Inferior parietal cortex (tissue), 1 donor: ENCODE results near the gene IFI27.
"Not testable (repeated sequence)": the region's sequence is repeated elsewhere in the genome, so short reads cannot be mapped to it uniquely, and the experiment has no call there.

Source experiments
- DNase-seq: peaks from one replicate; pipeline ENCODE4 v3.0.0-alpha.2; 2016; ENCODE audit errors: extremely low spot score

The IFI27 gene

GRCh38 chr14:94152676-94153075 lies 42.1 kb downstream of the IFI27 start:
- DNase-seq: no peak

DNA sequence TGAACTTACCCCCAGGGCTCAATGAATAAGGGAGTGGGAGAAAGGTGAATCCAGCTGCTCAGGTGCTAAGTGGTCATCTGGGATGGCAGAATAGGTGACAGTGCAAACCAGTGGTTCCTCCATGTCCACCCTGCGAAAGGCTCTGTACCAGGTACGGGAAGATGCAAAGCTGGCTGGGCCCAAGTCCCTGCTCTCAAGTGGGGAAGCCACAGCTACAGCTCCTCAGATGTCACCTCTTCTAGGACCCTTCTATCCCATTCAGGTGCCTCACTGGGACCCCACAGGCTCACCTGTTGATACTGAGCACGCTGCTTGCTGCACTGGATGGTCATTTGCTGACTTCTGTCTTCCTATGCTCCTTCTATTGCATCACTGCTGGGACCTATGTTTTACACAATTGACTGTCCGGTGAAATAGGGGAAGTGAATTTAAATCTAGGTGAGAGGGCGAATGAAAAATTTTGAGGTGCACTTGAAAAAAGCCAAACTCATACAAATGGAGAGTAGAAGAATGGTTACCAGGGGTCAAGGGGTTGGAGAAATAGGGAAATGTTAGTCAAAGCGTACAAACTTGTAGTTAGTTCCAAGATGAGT lies 43.3 kb downstream of the IFI27 start:
- no peak for DNase-seq

GRCh38 chr14:94156143-94156542 lies 45.6 kb downstream of the IFI27 start:
- DNase-seq: not testable (repeated sequence)

DNA sequence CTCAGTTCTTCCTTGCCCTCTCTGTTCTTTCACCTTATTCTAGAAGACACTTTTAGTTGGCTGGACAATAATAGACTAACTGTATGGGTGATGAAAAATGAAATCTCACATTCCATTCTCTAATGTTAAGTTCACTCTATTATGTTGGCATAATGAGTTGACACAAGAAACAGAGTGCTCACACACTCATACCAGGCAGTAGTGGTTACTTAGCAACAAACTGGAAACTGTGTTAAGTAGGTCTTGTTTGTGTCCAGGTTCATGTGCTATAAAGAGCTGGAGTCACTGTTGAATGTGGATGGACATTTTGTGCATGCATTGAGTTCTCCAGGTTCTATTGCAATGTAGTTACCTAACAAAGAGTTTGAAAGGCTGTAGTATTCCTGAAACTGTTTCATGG lies 46.7 kb downstream of the IFI27 start:
- DNase-seq: no peak

GRCh38 chr14:94158239-94158883 lies 47.8 kb downstream of the IFI27 start:
- DNase-seq: no peak

GRCh38 chr14:94161058-94161457 lies 50.5 kb downstream of the IFI27 start:
- DNase-seq: no peak

DNA sequence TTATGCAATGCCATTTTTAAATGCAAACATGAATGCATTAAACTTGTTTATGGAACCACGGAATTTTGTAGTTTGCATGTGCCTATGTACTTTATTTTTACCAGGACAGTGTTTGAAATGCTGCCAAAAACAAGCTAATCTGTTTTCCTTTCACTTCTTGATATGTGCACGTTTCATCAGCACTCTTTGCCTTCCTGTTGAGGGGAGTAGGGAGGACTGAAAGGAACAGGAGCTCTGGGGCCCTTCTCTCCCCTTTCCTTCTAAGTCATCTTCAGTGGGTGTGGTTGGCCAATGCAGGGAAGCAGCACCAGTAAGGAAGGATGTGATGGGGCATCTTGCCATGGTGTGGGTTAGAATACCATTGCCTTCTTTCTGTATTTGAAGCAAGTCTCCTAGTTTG lies 51.4 kb downstream of the IFI27 start:
- DNase-seq: no peak

GRCh38 chr14:94162466-94162865 lies 51.9 kb downstream of the IFI27 start:
- no peak for DNase-seq

DNA sequence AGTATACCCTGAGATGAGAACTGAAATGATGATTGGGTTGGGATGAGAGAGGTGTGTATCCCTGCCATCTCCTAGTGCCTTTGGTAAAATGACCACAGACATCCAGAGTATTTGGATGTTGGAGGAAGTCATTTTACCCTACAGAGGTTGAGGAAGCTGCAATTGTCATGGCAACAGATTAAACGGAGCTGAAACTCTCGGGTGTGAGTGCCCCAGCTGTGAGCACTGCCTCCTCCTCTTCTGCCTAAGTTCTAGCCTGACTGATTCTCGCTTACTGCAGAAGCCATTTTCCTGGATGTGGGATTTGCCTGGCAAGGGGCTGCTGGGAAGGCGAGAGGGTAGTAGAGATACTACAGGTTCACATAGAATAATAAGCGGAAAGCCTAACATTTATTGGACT lies 53.3 kb downstream of the IFI27 start:
- no peak for DNase-seq

DNA sequence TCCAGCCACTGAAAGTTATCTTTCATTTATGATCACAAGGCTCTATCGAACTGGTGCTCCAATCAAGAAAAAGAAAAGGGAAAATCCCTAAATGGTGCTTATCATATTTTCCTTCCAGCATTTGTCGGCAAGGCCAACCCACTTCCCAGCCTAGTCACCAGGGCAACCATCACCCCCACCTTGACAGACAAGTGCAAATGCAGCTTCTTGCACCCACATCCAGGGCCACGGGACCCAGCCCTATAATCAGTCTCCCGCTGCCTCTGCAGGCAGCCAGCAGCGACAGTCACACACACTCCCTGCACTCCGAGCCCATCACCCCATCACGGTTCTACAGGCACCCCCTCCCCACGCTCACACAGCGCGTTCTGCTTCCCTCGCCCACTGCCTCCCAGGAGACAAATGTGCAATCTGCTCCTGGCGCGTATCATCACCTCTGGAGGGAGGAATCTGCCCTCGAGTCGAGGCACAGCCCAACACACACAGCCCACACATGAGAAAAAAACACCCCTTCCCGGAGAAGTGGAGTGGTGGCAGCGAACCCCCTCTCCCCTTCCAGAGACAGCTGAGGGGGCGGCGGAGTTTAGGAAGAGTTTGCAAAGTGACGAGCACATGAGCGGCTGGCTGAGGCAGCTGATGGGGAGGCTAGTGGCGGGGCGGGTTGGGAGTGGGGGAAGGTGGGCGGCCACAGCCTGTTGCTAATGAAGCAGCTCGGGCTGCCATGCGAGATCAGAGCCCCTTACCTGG lies 54.3 kb downstream of the IFI27 start:
- DNase-seq: no peak

DNA sequence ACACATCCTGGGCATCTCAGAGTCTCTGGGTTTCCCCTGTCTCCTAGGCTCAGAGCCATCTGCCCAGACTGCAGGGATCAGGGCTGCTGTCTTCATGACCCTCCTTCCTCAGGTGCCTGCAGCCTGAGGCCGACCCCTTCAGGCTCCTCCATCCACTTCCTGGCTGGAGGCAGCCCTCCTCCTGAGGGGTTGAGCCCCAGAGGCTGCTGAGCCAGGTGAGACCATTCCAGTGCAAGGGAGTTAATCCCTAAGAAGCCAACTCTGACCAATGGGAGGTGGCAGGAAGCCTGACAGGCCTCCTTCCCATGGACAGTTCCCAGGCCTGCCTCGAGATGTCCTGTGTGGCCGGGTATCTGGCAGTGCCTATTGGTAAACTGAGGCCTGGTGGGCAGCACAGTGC lies 55.2 kb downstream of the IFI27 start:
- no peak for DNase-seq
